H1 (cell line): Measurements from ENCODE around the gene DNAJB13. TPM values are rescaled to one million over a fixed set of nuclear protein-coding genes. Genes with fewer than 3 reads are reported as not detected.

Experiments
- CTCF ChIA-PET: fragments of 300-600 bp; sonication (Branson Sonifier 250); formaldehyde crosslinking; loops from one replicate; lab custom pipeline; 2021; ENCODE audit not compliant: partially characterized antibody; lab: Charles Lee
- POLR2A ChIA-PET: fragments of 300-600 bp; sonication (Branson Sonifier 250); formaldehyde crosslinking; loops from one replicate; lab custom pipeline; 2021; ENCODE audit warnings: inconsistent platforms; ENCODE audit not compliant: partially characterized antibody; lab: Charles Lee
- DNase-seq, 2 experiments: peaks; one replicate each; pipeline versions ENCODE4 v3.0.0 to v3.0.0-alpha.2; 2010 to 2022; ENCODE audit warnings: low spot score in 2 of 2, low read depth in 1 of 2, mixed read lengths in 1 of 2
- FAIRE-seq: peaks from 2 replicates; lab custom pipeline; 2011; peaks lifted over from hg19 to GRCh38; lab: Jason Lieb, UNC
- H2AFZ ChIP-seq: 2 replicates; pipeline ENCODE4 v1.8.1; 2012; ENCODE audit warnings: low read length, inconsistent platforms
- H2AK5ac ChIP-seq: 2 replicates; pipeline ENCODE4 v1.6.1; 2013; ENCODE audit warnings: low read depth, low read length
- H2BK120ac ChIP-seq: replicated peaks from 2 replicates; pipeline ENCODE3; 2013; ENCODE audit warnings: low read depth, low read length, inconsistent platforms
- H2BK12ac ChIP-seq: 2 replicates; pipeline ENCODE4 v1.6.1; 2013; ENCODE audit warnings: low read depth, low read length
- H2BK15ac ChIP-seq: 2 replicates; pipeline ENCODE4 v1.6.1; 2013; ENCODE audit warnings: low read length
- H2BK20ac ChIP-seq: 2 replicates; pipeline ENCODE4 v1.6.1; 2013; ENCODE audit warnings: low read length
- H2BK5ac ChIP-seq: 2 replicates; pipeline ENCODE4 v1.6.1; 2013; ENCODE audit warnings: low read depth, low read length
- H3K14ac ChIP-seq: 2 replicates; pipeline ENCODE4 v1.6.1; 2013; ENCODE audit warnings: inconsistent platforms; ENCODE audit not compliant: insufficient read length
- H3K18ac ChIP-seq: 2 replicates; pipeline ENCODE4 v1.6.1; 2013; ENCODE audit warnings: low read length; ENCODE audit errors: extremely low read depth
- H3K23ac ChIP-seq: 2 replicates; pipeline ENCODE4 v1.6.1; 2013; ENCODE audit warnings: inconsistent platforms; ENCODE audit not compliant: insufficient read length
- H3K23me2 ChIP-seq: 2 replicates; pipeline ENCODE4 v1.6.1; 2013; ENCODE audit warnings: low read depth, low read length
- H3K27ac ChIP-seq: 2 replicates; pipeline ENCODE4 v1.6.1; 2011; ENCODE audit warnings: low read depth, low read length, inconsistent platforms
- H3K27me3 ChIP-seq, 4 experiments: replicated peaks in 1 of 4; 1 replicate in 1 of 4; 2 replicates in 3 of 4; pipeline versions ENCODE4 v1.6.1 to v1.8.1; 2011 to 2013; ENCODE audit warnings: low read length in 3 of 4, mild to moderate bottlenecking in 3 of 4, inconsistent platforms in 2 of 4, mixed read lengths in 2 of 4, moderate library complexity in 1 of 4; ENCODE audit not compliant: control insufficient read depth in 3 of 4, insufficient read depth in 3 of 4; ENCODE audit errors: extremely low read depth in 1 of 4
- H3K36me3 ChIP-seq, 4 experiments: 2 replicates each; pipeline versions ENCODE4 v1.6.1 to v1.8.1; 2011 to 2013; ENCODE audit warnings: mild to moderate bottlenecking in 4 of 4, low read length in 3 of 4, moderate library complexity in 2 of 4, control low read depth in 1 of 4, inconsistent platforms in 1 of 4; ENCODE audit not compliant: insufficient read depth in 4 of 4, control insufficient read depth in 2 of 4
- H3K4ac ChIP-seq: replicated peaks from 2 replicates; pipeline ENCODE3; 2013; ENCODE audit warnings: low read length, low read depth, mixed read lengths, inconsistent platforms; ENCODE audit not compliant: insufficient read length
- H3K4me1 ChIP-seq, 4 experiments: replicated peaks in 1 of 4; 1 replicate in 1 of 4; 2 replicates in 3 of 4; pipeline versions ENCODE4 v1.6.1 to v1.8.1; 2011 to 2013; ENCODE audit warnings: low read length in 3 of 4, inconsistent platforms in 2 of 4, mixed read lengths in 1 of 4; ENCODE audit not compliant: insufficient read depth in 4 of 4, control insufficient read depth in 3 of 4
- H3K4me2 ChIP-seq, 2 experiments: 2 replicates each; pipeline versions ENCODE4 v1.6.1 to v1.8.1; 2011 to 2013; ENCODE audit warnings: low read depth in 2 of 2, low read length in 2 of 2, control low read depth in 1 of 2, inconsistent platforms in 1 of 2, mild to moderate bottlenecking in 1 of 2; ENCODE audit not compliant: insufficient read depth in 1 of 2
- H3K4me3 ChIP-seq, 4 experiments: fragments of 200-600, 300-600 bp in 1 of 4; sonication (generic), shearing (Covaris generic), sonication (Bioruptor Twin) in 1 of 4; 2 replicates each; pipeline versions ENCODE4 v1.5.1 to v1.8.1; 2011 to 2016; ENCODE audit warnings: low read length in 4 of 4, low read depth in 3 of 4, control low read depth in 2 of 4, inconsistent platforms in 2 of 4, mild to moderate bottlenecking in 2 of 4, mixed read lengths in 1 of 4, moderate library complexity in 1 of 4; ENCODE audit not compliant: insufficient read depth in 2 of 4; ENCODE audit errors: extremely low read depth in 1 of 4
- H3K56ac ChIP-seq: replicated peaks from 2 replicates; pipeline ENCODE3; 2013; ENCODE audit warnings: low read depth, mild to moderate bottlenecking, mixed read lengths, low read length, inconsistent platforms; ENCODE audit not compliant: insufficient read length
- H3K79me1 ChIP-seq: 2 replicates; pipeline ENCODE4 v1.6.1; 2013; ENCODE audit warnings: low read depth, low read length, control low read depth
- H3K79me2 ChIP-seq, 2 experiments: 2 replicates each; pipeline versions ENCODE4 v1.6.1 to v1.8.1; 2012 to 2013; ENCODE audit warnings: low read length in 2 of 2, mild to moderate bottlenecking in 2 of 2, inconsistent platforms in 1 of 2; ENCODE audit not compliant: insufficient read depth in 2 of 2, control insufficient read depth in 1 of 2
- H3K9ac ChIP-seq, 4 experiments: replicated peaks in 1 of 4; 1 replicate in 1 of 4; 2 replicates in 3 of 4; pipeline versions ENCODE4 v1.6.1 to v1.8.1; 2011 to 2013; ENCODE audit warnings: low read depth in 3 of 4, low read length in 3 of 4, control low read depth in 2 of 4, mild to moderate bottlenecking in 2 of 4, moderate library complexity in 2 of 4, inconsistent platforms in 1 of 4; ENCODE audit errors: extremely low read depth in 1 of 4
- H3K9me3 ChIP-seq, 2 experiments: 2 replicates each; pipeline versions ENCODE4 v1.6.1 to v1.8.1; 2012 to 2013; ENCODE audit warnings: mild to moderate bottlenecking in 2 of 2, moderate library complexity in 2 of 2, control low read depth in 1 of 2, inconsistent platforms in 1 of 2, low read depth in 1 of 2, low read length in 1 of 2, mixed read lengths in 1 of 2; ENCODE audit not compliant: insufficient read depth in 2 of 2
- H4K20me1 ChIP-seq, 2 experiments: replicated peaks in 1 of 2; 2 replicates each; pipeline versions ENCODE3 to v1.8.1; 2011 to 2013; ENCODE audit warnings: inconsistent platforms in 2 of 2, low read length in 2 of 2, mild to moderate bottlenecking in 1 of 2; ENCODE audit not compliant: insufficient read depth in 2 of 2, control insufficient read depth in 1 of 2
- H4K5ac ChIP-seq: 2 replicates; pipeline ENCODE4 v1.6.1; 2013; ENCODE audit warnings: low read length, low read depth, mixed read lengths, inconsistent platforms; ENCODE audit not compliant: insufficient read length
- H4K8ac ChIP-seq: 2 replicates; pipeline ENCODE4 v1.8.0; 2013; ENCODE audit warnings: mild to moderate bottlenecking, moderate library complexity, low read length, inconsistent platforms; ENCODE audit not compliant: insufficient read depth; ENCODE audit errors: extremely low read depth
- H4K91ac ChIP-seq: replicated peaks from 2 replicates; pipeline ENCODE3; 2013; ENCODE audit warnings: low read length, mixed read lengths, inconsistent platforms; ENCODE audit not compliant: insufficient read length
- BACH1 ChIP-seq: IDR thresholded peaks from 2 replicates; pipeline ENCODE4 v1.6.1; 2012; ENCODE audit warnings: low read length, improper control_type of control experiment
- BRCA1 ChIP-seq: IDR thresholded peaks from 2 replicates; pipeline ENCODE4 v1.6.1; 2012; ENCODE audit warnings: low read depth, low read length, improper control_type of control experiment
- JUN ChIP-seq: IDR thresholded peaks from 2 replicates; pipeline ENCODE4 v1.6.1; 2011; ENCODE audit warnings: low read depth, mild to moderate bottlenecking, improper control_type of control experiment, low read length
- POLR2AphosphoS5 ChIP-seq: IDR thresholded peaks from 2 replicates; pipeline ENCODE4 v1.6.1; 2011; ENCODE audit warnings: low read depth, low read length
- POU5F1 ChIP-seq: IDR thresholded peaks from 2 replicates; pipeline ENCODE4 v1.6.1; 2011; ENCODE audit warnings: low read depth, mild to moderate bottlenecking, low read length, moderate library complexity
- RNF2 ChIP-seq: fragments of 200-900, 300-1000 bp; sonication (generic); IDR thresholded peaks from 2 replicates; pipeline ENCODE4 v1.7.1; 2016; ENCODE audit warnings: borderline replicate concordance, low read depth, mild to moderate bottlenecking, antibody characterized with exemption, low read length; ENCODE audit not compliant: poor library complexity, severe bottlenecking; ENCODE audit errors: missing control alignments
- RXRA ChIP-seq: IDR thresholded peaks from 2 replicates; pipeline ENCODE4 v1.6.1; 2011; ENCODE audit warnings: low read depth, mild to moderate bottlenecking, low read length, moderate library complexity; ENCODE audit not compliant: insufficient read depth
- SIN3A ChIP-seq, 2 experiments: IDR thresholded peaks in 1 of 2; conservative IDR thresholded peaks in 1 of 2; 2 replicates each; pipeline ENCODE4 v1.6.1; 2011 to 2012; ENCODE audit warnings: low read length in 2 of 2, improper control_type of control experiment in 1 of 2, low read depth in 1 of 2, mild to moderate bottlenecking in 1 of 2
- SIRT6 ChIP-seq: IDR thresholded peaks from one replicate; pipeline ENCODE4 v1.7.1; 2012; ENCODE audit warnings: low read length, inconsistent platforms
- SRF ChIP-seq: IDR thresholded peaks from 2 replicates; pipeline ENCODE4 v1.6.1; 2011; ENCODE audit warnings: mild to moderate bottlenecking, low read depth, low read length, moderate library complexity
- WGBS, 2 experiments: shearing (Covaris generic) in 1 of 2; methylation state at CpG; one replicate each; pipeline versions ENCODE4 v1.1.6 to v1.1.7; 2013 to 2015; ENCODE audit warnings: low lambda C conversion rate in 2 of 2, mixed read lengths in 2 of 2, inconsistent platforms in 1 of 2, low coverage in 1 of 2, missing lambda C conversion rate in 1 of 2; ENCODE audit not compliant: insufficient replicate concordance in 2 of 2, insufficient coverage in 1 of 2, insufficient read length in 1 of 2; ENCODE audit errors: extremely low coverage in 1 of 2, missing lambda C conversion rate in 1 of 2; 5-methylcytosine and 5-hydroxymethylcytosine counted together
- polyA plus RNA-seq, 7 experiments: library from polyadenylated mRNA; depleted of rRNA in 3 of 7; stranded (reverse) in 5 of 7; unstranded in 2 of 7; fragments of >200 nt in 5 of 7; fragments of 200-250 nt in 2 of 7; gene quantifications; 1 replicate in 5 of 7; 2 replicates in 1 of 7; 4 replicates in 1 of 7; pipeline versions ENCODE4 v1.2.1 to v1.2.3, GENCODE V29; 2011 to 2013; ENCODE audit warnings: missing spikeins in 2 of 7, mixed read lengths in 2 of 7
- total RNA-seq: library from RNA; stranded (reverse); fragmentation: NEBNext Ultra II Directional; extraction: Animal tissue kit (Norgen Biotek cat#: 25700); gene quantifications from 2 replicates; pipeline ENCODE4 v1.2.1, GENCODE V29; 2021
- TF ChIP-seq, protein P1 (sequence below), 3 experiments: IDR thresholded peaks; 1 replicate in 2 of 3; 2 replicates in 1 of 3; pipeline versions ENCODE4 v1.5.1 to v1.6.1; 2011; ENCODE audit warnings: low read length in 3 of 3, mild to moderate bottlenecking in 3 of 3, inconsistent platforms in 2 of 3, low read depth in 1 of 3, moderate library complexity in 1 of 3; ENCODE audit not compliant: insufficient read depth in 1 of 3; ENCODE audit errors: control extremely low read depth in 1 of 3

The DNAJB13 gene
- total and polyA plus RNA-seq, 2 of the 8 experiments (the other 6 are each of a cell fraction or from before 2014, with no cell fraction given): 0.27 TPM; not detected in 1

DNA sequence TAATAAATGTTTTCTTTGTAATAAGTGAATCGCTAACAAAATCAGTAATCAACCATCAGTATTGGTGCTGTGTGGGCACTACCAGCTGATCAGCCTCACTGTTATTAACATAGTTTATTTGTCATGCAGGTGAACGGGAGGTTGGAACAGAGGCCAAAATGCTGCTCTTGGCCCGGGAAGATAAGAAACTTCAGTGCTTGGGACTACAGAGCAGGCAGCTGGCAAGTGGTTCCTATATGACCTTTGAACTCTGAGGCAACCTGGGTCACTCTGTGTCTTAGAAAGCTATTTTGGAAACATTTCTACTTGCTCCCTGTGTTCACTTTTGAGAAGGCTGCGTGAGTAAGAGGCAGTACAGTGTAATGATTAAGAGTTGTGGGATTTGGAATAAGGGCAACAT lies 36.5 kb upstream of the DNAJB13 start:
- H3K14ac ChIP-seq: no peak overlapping the region
- TF ChIP-seq JUN (no peak), BACH1 (no peak), POU5F1 (no peak), BRCA1 (no peak), SIN3A (conservative IDR thresholded peaks at IDR 0.05 in 1 of 2, IDR thresholded peaks at IDR 0.05 in 1 of 2; ENCODE audit: low read depth in 1 of 2, low read length in 2 of 2) (no peak), SIRT6 (no peak), RNF2 (no peak), POLR2AphosphoS5 (no peak), SRF (no peak), RXRA (no peak)
- TF ChIP-seq, protein P1, sequence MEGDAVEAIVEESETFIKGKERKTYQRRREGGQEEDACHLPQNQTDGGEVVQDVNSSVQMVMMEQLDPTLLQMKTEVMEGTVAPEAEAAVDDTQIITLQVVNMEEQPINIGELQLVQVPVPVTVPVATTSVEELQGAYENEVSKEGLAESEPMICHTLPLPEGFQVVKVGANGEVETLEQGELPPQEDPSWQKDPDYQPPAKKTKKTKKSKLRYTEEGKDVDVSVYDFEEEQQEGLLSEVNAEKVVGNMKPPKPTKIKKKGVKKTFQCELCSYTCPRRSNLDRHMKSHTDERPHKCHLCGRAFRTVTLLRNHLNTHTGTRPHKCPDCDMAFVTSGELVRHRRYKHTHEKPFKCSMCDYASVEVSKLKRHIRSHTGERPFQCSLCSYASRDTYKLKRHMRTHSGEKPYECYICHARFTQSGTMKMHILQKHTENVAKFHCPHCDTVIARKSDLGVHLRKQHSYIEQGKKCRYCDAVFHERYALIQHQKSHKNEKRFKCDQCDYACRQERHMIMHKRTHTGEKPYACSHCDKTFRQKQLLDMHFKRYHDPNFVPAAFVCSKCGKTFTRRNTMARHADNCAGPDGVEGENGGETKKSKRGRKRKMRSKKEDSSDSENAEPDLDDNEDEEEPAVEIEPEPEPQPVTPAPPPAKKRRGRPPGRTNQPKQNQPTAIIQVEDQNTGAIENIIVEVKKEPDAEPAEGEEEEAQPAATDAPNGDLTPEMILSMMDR (IDR thresholded peaks at IDR 0.05; ENCODE audit: control extremely low read depth in 1 of 3, insufficient read depth in 1 of 3, low read depth in 1 of 3, low read length in 3 of 3): no peak

More for the DNA sequence above, 36.5 kb upstream of the DNAJB13 start:
- H4K91ac ChIP-seq: no peak overlapping the region
- 91% methylated on average over 4 of the region's 4 CpGs; no CpG with 5 or more reads in 1 of the 2 experiments for whole genome bisulfite sequencing, 2 experiments
- H2BK15ac ChIP-seq: no peak overlapping the region
- H3K9ac ChIP-seq: no peak overlapping the region
- no peaks in the 10 kb centered on the region for H4K20me1 ChIP-seq
- H3K4me2 ChIP-seq: no peak overlapping the region
- ChIA-PET CTCF (interaction anchor here (1.3 kb wide), 1 partner anchor 10 kb away, joined by 4 read pairs; no protein-coding TSS in a partner anchor), POLR2A (no interaction called here)
- H3K56ac ChIP-seq: no peak overlapping the region
- H2AFZ ChIP-seq: no peak overlapping the region
- H3K23me2 ChIP-seq: no peaks in the 10 kb centered on the region; the same call in 1 of the 2 replicates
- H3K4me3 ChIP-seq: no peak overlapping the region
- H3K27me3 ChIP-seq: peaks cover 0 to 1% (median 0%) of the 10 kb centered on the region in 4 experiments; a peak in 1 of 7 replicates
- no peak overlapping the region for H2BK20ac ChIP-seq
- FAIRE-seq (peak; percentile 28), DNase-seq (no peak)
- peaks cover 2 to 20% (median 8%) of the 10 kb centered on the region in 4 experiments; a peak in 6 of 8 replicates for H3K36me3 ChIP-seq
- no peak overlapping the region for H4K5ac ChIP-seq
- H2AK5ac ChIP-seq: no peak overlapping the region
- no peaks in the 10 kb centered on the region; a peak in 1 of 4 replicates for H3K79me2 ChIP-seq
- no peak overlapping the region for H3K23ac ChIP-seq
- no peaks in the 10 kb centered on the region for H3K4me1 ChIP-seq
- no peak overlapping the region for H2BK120ac ChIP-seq
- H2BK12ac ChIP-seq: no peak overlapping the region
- H4K8ac ChIP-seq: no peak overlapping the region
- no peak overlapping the region for H3K18ac ChIP-seq
- no peak overlapping the region for H2BK5ac ChIP-seq
- no peak overlapping the region for H3K27ac ChIP-seq
- H3K4ac ChIP-seq: no peak overlapping the region
- no peaks in the 10 kb centered on the region for H3K9me3 ChIP-seq
- H3K79me1 ChIP-seq: no peaks in the 10 kb centered on the region
